ENCODE data around the gene DCAF12.
"Not testable (repeated sequence)": the region's sequence is repeated elsewhere in the genome, so short reads cannot be mapped to it uniquely, and the experiment has no call there.

The DCAF12 gene

GRCh38 chr9:34069831-34070230 is 56.7 kb downstream of the DCAF12 start:
- DNase-seq (ENCODE audit: low spot score), result no peak

GRCh38 chr9:34065541-34065940 is 61.0 kb downstream of the DCAF12 start:
- no peak for DNase-seq (ENCODE audit: low spot score)

GRCh38 chr9:34059954-34060353 is 66.5 kb downstream of the DCAF12 start:
- DNase-seq (ENCODE audit: low spot score), result no peak

- DNase-seq (ENCODE audit: low spot score), result no peak
Observed at GRCh38 chr9:34059281-34059680, 67.2 kb downstream of the DCAF12 start.

- no peak for DNase-seq (ENCODE audit: low spot score)
Observed at GRCh38 chr9:34049630-34050384, 76.7 kb downstream of the DCAF12 start.

- DNase-seq (ENCODE audit: low spot score), result peak; percentile 98
Observed at GRCh38 chr9:34048727-34049629, 77.5 kb downstream of the DCAF12 start, which contains the start of gene UBAP2. TSS of gene UBAP2 (minus strand) at chr9:34048887. CDS start at chr9:34017148, 31,739 bp downstream.

- no peak for DNase-seq (ENCODE audit: low spot score)
Observed at GRCh38 chr9:34047864-34048726, 78.4 kb downstream of the DCAF12 start.

- no peak for DNase-seq (ENCODE audit: low spot score)
Observed at GRCh38 chr9:34046784-34047379, 79.6 kb downstream of the DCAF12 start.

- DNase-seq (ENCODE audit: low spot score), result no peak
Observed at GRCh38 chr9:34045903-34046302, 80.6 kb downstream of the DCAF12 start.

- not testable (repeated sequence) for DNase-seq (ENCODE audit: low spot score)
Observed at GRCh38 chr9:34042074-34042473, 84.4 kb downstream of the DCAF12 start.

- not testable (repeated sequence) for DNase-seq (ENCODE audit: low spot score)
Observed at GRCh38 chr9:34038851-34039250, 87.6 kb downstream of the DCAF12 start.

GRCh38 chr9:34037626-34038025 is 88.9 kb downstream of the DCAF12 start:
- DNase-seq (ENCODE audit: low spot score), result no peak

GRCh38 chr9:34036625-34037024 is 89.9 kb downstream of the DCAF12 start:
- DNase-seq (ENCODE audit: low spot score), result no peak
